Body of pancreas (tissue), 4 donors: ENCODE data around the gene BCR.

Source experiments
- CTCF ChIP-seq, 7 experiments: fragments of 450-650 bp in 4 of 7; fragments of 200-600 bp in 3 of 7; sonication (generic) in 3 of 7; IDR thresholded peaks; one replicate each; pipeline ENCODE4 v1.5.1; 2016 to 2019; ENCODE audit warnings: antibody characterized with exemption in 7 of 7
- POLR2A ChIP-seq, 3 donors: fragments of 450-650 bp; IDR thresholded peaks; one replicate each; pipeline ENCODE4 v1.6.1; 2016; ENCODE audit warnings: antibody characterized with exemption in 3 of 3, mild to moderate bottlenecking in 2 of 3

GRCh38 chr22:23356094-23356493, 175.8 kb downstream of the BCR start:
- no peak for TF ChIP-seq CTCF (IDR thresholded peaks at IDR 0.05)
- TF ChIP-seq POLR2A (IDR thresholded peaks at IDR 0.05): no peak
